Ishikawa (cell line): ENCODE results near the gene DNALI1.
A peak's percentile ranks its signal among the peaks of the same experiment; 100 is the strongest.

ENCODE experiments used
- CEBPB ChIP-seq: IDR thresholded peaks from 2 replicates; pipeline ENCODE4 v1.6.1; 2012
- CREB1 ChIP-seq: IDR thresholded peaks from 2 replicates; pipeline ENCODE4 v1.6.1; 2012; ENCODE audit warnings: low read depth
- EGR1 ChIP-seq: IDR thresholded peaks from 2 replicates; pipeline ENCODE4 v1.6.1; 2012
- EP300 ChIP-seq: IDR thresholded peaks from 2 replicates; pipeline ENCODE4 v1.6.1; 2012; ENCODE audit warnings: borderline replicate concordance
- FOXM1 ChIP-seq: IDR thresholded peaks from 2 replicates; pipeline ENCODE4 v1.6.1; 2012; ENCODE audit warnings: low read depth, borderline replicate concordance
- MAX ChIP-seq: IDR thresholded peaks from 2 replicates; pipeline ENCODE4 v1.6.1; 2012
- NFIC ChIP-seq: IDR thresholded peaks from 2 replicates; pipeline ENCODE4 v1.6.1; 2012
- RAD21 ChIP-seq: IDR thresholded peaks from 2 replicates; pipeline ENCODE4 v1.6.1; 2012; ENCODE audit warnings: low read depth
- REST ChIP-seq: IDR thresholded peaks from 2 replicates; pipeline ENCODE4 v1.6.1; 2012; ENCODE audit warnings: low read depth, mild to moderate bottlenecking
- TAF1 ChIP-seq: IDR thresholded peaks from 2 replicates; pipeline ENCODE4 v1.6.1; 2012; ENCODE audit warnings: low read depth, mild to moderate bottlenecking
- TCF12 ChIP-seq: IDR thresholded peaks from 2 replicates; pipeline ENCODE4 v1.6.1; 2012; ENCODE audit warnings: low read depth
- TEAD4 ChIP-seq: IDR thresholded peaks from 2 replicates; pipeline ENCODE4 v1.6.1; 2012
- USF1 ChIP-seq: IDR thresholded peaks from 2 replicates; pipeline ENCODE4 v1.6.1; 2012
- YY1 ChIP-seq: IDR thresholded peaks from 2 replicates; pipeline ENCODE4 v1.6.1; 2012; ENCODE audit warnings: low read depth
- ZBTB7A ChIP-seq: IDR thresholded peaks from 2 replicates; pipeline ENCODE4 v1.6.1; 2012; ENCODE audit warnings: low read depth

Gene DNALI1

GRCh38 chr1:37596182-37596667 is 39.5 kb downstream of the DNALI1 start:
- TF ChIP-seq CEBPB, result no peak
- TF ChIP-seq NFIC, result no peak
- no peak for TF ChIP-seq FOXM1
- no peak for TF ChIP-seq RAD21
- no peak for TF ChIP-seq EP300
- no peak for TF ChIP-seq TCF12

- TF ChIP-seq EGR1, result no peak
- no peak for TF ChIP-seq TCF12
- no peak for TF ChIP-seq NFIC
- no peak for TF ChIP-seq TAF1
- no peak for TF ChIP-seq FOXM1
- no peak for TF ChIP-seq MAX
- no peak for TF ChIP-seq YY1
- no peak for TF ChIP-seq EP300
- no peak for TF ChIP-seq CEBPB
- TF ChIP-seq REST, result no peak
- no peak for TF ChIP-seq USF1
Observed at GRCh38 chr1:37599940-37600339, 43.2 kb downstream of the DNALI1 start.

GRCh38 chr1:37601441-37601840 is 44.7 kb downstream of the DNALI1 start:
- TF ChIP-seq REST (no peak), CREB1 (no peak), FOXM1 (no peak), CEBPB (no peak)

- TF ChIP-seq RAD21 (peak; percentile 52), TEAD4 (no peak), CREB1 (no peak), MAX (no peak), YY1 (no peak)
Observed at GRCh38 chr1:37602750-37603694, 46.3 kb downstream of the DNALI1 start.

- TF ChIP-seq CEBPB (no peak), EP300 (no peak), RAD21 (no peak), ZBTB7A (no peak), USF1 (no peak), TCF12 (no peak), TEAD4 (no peak)
Observed at GRCh38 chr1:37605061-37605650, 48.4 kb downstream of the DNALI1 start.

GRCh38 chr1:37605806-37606474 is 49.2 kb downstream of the DNALI1 start:
- TF ChIP-seq USF1 (no peak), TCF12 (no peak), YY1 (no peak), CREB1 (no peak), RAD21 (no peak), EP300 (no peak), ZBTB7A (no peak), REST (no peak), EGR1 (no peak), TEAD4 (no peak), NFIC (no peak), CEBPB (no peak), MAX (no peak), TAF1 (no peak)
